OCI-LY7 (cell line): ENCODE results near the gene ARFGEF2.

ENCODE experiments used
- EZH2phosphoT487 ChIP-seq: fragments of 200-600 bp; sonication (generic); IDR thresholded peaks from 2 replicates; pipeline ENCODE4 v1.6.1; 2018; ENCODE audit warnings: low read depth, borderline replicate concordance, mild to moderate bottlenecking, mixed run types, antibody characterized with exemption, low read length, moderate library complexity, mixed read lengths
- TF ChIP-seq, protein P1 (sequence below): fragments of 200-600 bp; sonication (generic); conservative IDR thresholded peaks from 2 replicates; pipeline ENCODE4 v1.5.1; 2014; ENCODE audit warnings: mild to moderate bottlenecking, antibody characterized with exemption, low read length, moderate library complexity, mixed read lengths

DNA sequence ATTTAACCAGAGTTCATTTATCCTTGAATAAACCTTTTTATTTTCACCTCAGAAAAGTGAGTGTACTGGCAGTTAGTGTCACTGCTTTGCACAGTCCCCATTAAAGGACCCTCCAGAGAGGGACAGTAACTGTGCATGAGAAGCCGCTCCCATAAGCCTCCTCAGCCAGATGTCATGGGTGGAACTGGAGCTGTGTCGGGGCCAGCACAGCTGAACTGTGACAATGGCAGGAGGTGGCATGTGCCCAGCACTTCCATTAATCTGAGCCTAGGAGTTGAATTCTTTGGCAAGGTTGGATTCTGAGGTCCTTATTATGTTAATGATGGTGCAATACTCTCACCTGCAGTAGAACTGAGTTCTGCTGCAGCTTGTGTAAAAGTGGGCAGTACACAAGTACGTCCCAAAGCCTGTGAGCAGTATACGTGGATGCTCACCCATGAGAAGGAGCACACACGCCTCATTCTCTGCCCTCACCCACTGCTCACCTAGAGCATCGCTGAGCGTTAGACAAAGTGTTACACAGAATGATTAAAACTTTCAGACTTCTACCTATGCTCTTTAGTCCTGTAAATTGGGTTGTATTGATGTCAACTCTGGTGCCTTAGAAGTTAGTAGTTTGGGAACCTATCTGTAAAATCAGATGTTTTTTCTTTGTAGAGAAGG is 112.7 kb downstream of the ARFGEF2 start:
- TF ChIP-seq, protein P1, sequence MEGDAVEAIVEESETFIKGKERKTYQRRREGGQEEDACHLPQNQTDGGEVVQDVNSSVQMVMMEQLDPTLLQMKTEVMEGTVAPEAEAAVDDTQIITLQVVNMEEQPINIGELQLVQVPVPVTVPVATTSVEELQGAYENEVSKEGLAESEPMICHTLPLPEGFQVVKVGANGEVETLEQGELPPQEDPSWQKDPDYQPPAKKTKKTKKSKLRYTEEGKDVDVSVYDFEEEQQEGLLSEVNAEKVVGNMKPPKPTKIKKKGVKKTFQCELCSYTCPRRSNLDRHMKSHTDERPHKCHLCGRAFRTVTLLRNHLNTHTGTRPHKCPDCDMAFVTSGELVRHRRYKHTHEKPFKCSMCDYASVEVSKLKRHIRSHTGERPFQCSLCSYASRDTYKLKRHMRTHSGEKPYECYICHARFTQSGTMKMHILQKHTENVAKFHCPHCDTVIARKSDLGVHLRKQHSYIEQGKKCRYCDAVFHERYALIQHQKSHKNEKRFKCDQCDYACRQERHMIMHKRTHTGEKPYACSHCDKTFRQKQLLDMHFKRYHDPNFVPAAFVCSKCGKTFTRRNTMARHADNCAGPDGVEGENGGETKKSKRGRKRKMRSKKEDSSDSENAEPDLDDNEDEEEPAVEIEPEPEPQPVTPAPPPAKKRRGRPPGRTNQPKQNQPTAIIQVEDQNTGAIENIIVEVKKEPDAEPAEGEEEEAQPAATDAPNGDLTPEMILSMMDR: no peak
- no peak for TF ChIP-seq EZH2phosphoT487
